PFSK-1 (cell line): Measurements from ENCODE around the gene ACE.

Experiments used
- FOXP2 ChIP-seq: optimal IDR thresholded peaks from 2 replicates; pipeline ENCODE3; 2011; ENCODE audit warnings: borderline replicate concordance, control low read depth, inconsistent platforms; ENCODE audit not compliant: insufficient read depth; ENCODE audit errors: extremely low read length, extremely low read depth
- POLR2AphosphoS5 ChIP-seq: IDR thresholded peaks from 2 replicates; pipeline ENCODE4 v1.6.1; 2012; ENCODE audit warnings: low read depth, mild to moderate bottlenecking, control low read depth, low read length, moderate library complexity
- REST ChIP-seq, 2 experiments: IDR thresholded peaks; 2 replicates each; pipeline versions ENCODE4 v1.6.1 to v1.8.0; 2011 to 2012; ENCODE audit warnings: low read depth in 2 of 2, low read length in 2 of 2, control low read depth in 1 of 2, inconsistent platforms in 1 of 2, mild to moderate bottlenecking in 1 of 2, moderate library complexity in 1 of 2; ENCODE audit not compliant: insufficient read depth in 1 of 2
- SIN3A ChIP-seq: IDR thresholded peaks from 2 replicates; pipeline ENCODE4 v1.6.1; 2012; ENCODE audit warnings: mild to moderate bottlenecking, low read length, moderate library complexity, borderline replicate concordance; ENCODE audit not compliant: insufficient read depth
- TAF1 ChIP-seq: IDR thresholded peaks from 2 replicates; pipeline ENCODE4 v1.6.1; 2012; ENCODE audit warnings: low read length, control low read depth, borderline replicate concordance; ENCODE audit not compliant: insufficient read depth

ACE gene

GRCh38 chr17:63452962-63453551 is 23.8 kb upstream of the ACE start:
- TF ChIP-seq FOXP2: no peak
- TF ChIP-seq SIN3A: no peak
- TF ChIP-seq POLR2AphosphoS5: no peak
- TF ChIP-seq TAF1: no peak
- TF ChIP-seq REST (IDR thresholded peaks at IDR 0.05; ENCODE audit: insufficient read depth in 1 of 2, low read depth in 2 of 2, low read length in 2 of 2): no peak

- TF ChIP-seq TAF1: no peak
- no peak for TF ChIP-seq REST (IDR thresholded peaks at IDR 0.05; ENCODE audit: insufficient read depth in 1 of 2, low read depth in 2 of 2, low read length in 2 of 2)
- TF ChIP-seq POLR2AphosphoS5: no peak
- no peak for TF ChIP-seq FOXP2
- TF ChIP-seq SIN3A: no peak
These were observed 21.9 kb upstream of the ACE start for GRCh38 chr17:63454915-63455314.

- no peak for TF ChIP-seq POLR2AphosphoS5
- no peak for TF ChIP-seq SIN3A
- no peak for TF ChIP-seq FOXP2
- no peak for TF ChIP-seq TAF1
- no peak for TF ChIP-seq REST (IDR thresholded peaks at IDR 0.05; ENCODE audit: insufficient read depth in 1 of 2, low read depth in 2 of 2, low read length in 2 of 2)
These were observed 21.4 kb upstream of the ACE start for GRCh38 chr17:63455417-63455816.

- TF ChIP-seq TAF1: no peak
These were observed 18.4 kb upstream of the ACE start for GRCh38 chr17:63458478-63458877.

GRCh38 chr17:63460018-63460417 is 16.8 kb upstream of the ACE start:
- TF ChIP-seq SIN3A (no peak), TAF1 (no peak), REST (IDR thresholded peaks at IDR 0.05; ENCODE audit: insufficient read depth in 1 of 2, low read depth in 2 of 2, low read length in 2 of 2) (no peak), FOXP2 (no peak), POLR2AphosphoS5 (no peak)
